H9 (cell line): ENCODE measurements around the gene NHP2. TPM values are rescaled to one million over a fixed set of nuclear protein-coding genes. Genes with fewer than 3 reads are reported as not detected.

Experiments
- DNase-seq: peaks from one replicate; pipeline ENCODE4 v3.0.0-alpha.2; 2017
- H2AFZ ChIP-seq: one replicate; pipeline ENCODE4 v1.6.1; 2013; ENCODE audit warnings: mild to moderate bottlenecking, low read length, control low read depth, moderate library complexity
- H2AK5ac ChIP-seq: 2 replicates; pipeline ENCODE4 v1.6.1; 2013; ENCODE audit warnings: low read length, control low read depth, mixed read lengths; ENCODE audit not compliant: insufficient read length
- H2BK120ac ChIP-seq: one replicate; pipeline ENCODE4 v1.6.1; 2013; ENCODE audit warnings: low read depth, mild to moderate bottlenecking, low read length, control low read depth, inconsistent platforms; ENCODE audit not compliant: poor library complexity, severe bottlenecking
- H2BK12ac ChIP-seq: 2 replicates; pipeline ENCODE4 v1.6.1; 2013; ENCODE audit warnings: low read length, control low read depth, mixed read lengths, low read depth; ENCODE audit not compliant: insufficient read length
- H2BK15ac ChIP-seq: 2 replicates; pipeline ENCODE4 v1.6.1; 2013; ENCODE audit warnings: low read depth, low read length, control low read depth
- H2BK20ac ChIP-seq: one replicate; pipeline ENCODE4 v1.6.1; 2013; ENCODE audit warnings: low read depth, mild to moderate bottlenecking, low read length, control low read depth, inconsistent platforms; ENCODE audit not compliant: poor library complexity, severe bottlenecking
- H2BK5ac ChIP-seq: 2 replicates; pipeline ENCODE4 v1.6.1; 2013; ENCODE audit warnings: low read length, control low read depth, mixed read lengths; ENCODE audit not compliant: insufficient read length
- H3K14ac ChIP-seq: 2 replicates; pipeline ENCODE4 v1.6.1; 2013; ENCODE audit warnings: low read length, control low read depth; ENCODE audit not compliant: insufficient read depth
- H3K18ac ChIP-seq: 2 replicates; pipeline ENCODE4 v1.6.1; 2013; ENCODE audit warnings: low read depth, mild to moderate bottlenecking, mixed read lengths, low read length, control low read depth; ENCODE audit not compliant: insufficient read length
- H3K23ac ChIP-seq: 2 replicates; pipeline ENCODE4 v1.6.1; 2013; ENCODE audit warnings: low read length, control low read depth, mixed read lengths, low read depth; ENCODE audit not compliant: insufficient read length
- H3K23me2 ChIP-seq: 2 replicates; pipeline ENCODE4 v1.6.1; 2013; ENCODE audit warnings: low read depth, mild to moderate bottlenecking, mixed read lengths, low read length, control low read depth; ENCODE audit not compliant: insufficient read length, poor library complexity, severe bottlenecking
- H3K27ac ChIP-seq: 2 replicates; pipeline ENCODE4 v1.5.1; 2013; ENCODE audit warnings: low read length, control low read depth, mixed read lengths, low read depth; ENCODE audit not compliant: insufficient read length
- H3K27me3 ChIP-seq: 2 replicates; pipeline ENCODE4 v1.6.1; 2013; ENCODE audit warnings: low read length, control low read depth, inconsistent platforms; ENCODE audit not compliant: insufficient read depth
- H3K4ac ChIP-seq: 2 replicates; pipeline ENCODE4 v1.6.1; 2013; ENCODE audit warnings: low read depth, mild to moderate bottlenecking, control low read depth, inconsistent platforms, low read length, moderate library complexity
- H3K4me1 ChIP-seq: 2 replicates; pipeline ENCODE4 v1.6.1; 2013; ENCODE audit warnings: low read length, control low read depth, inconsistent platforms; ENCODE audit not compliant: insufficient read depth
- H3K4me2 ChIP-seq: 2 replicates; pipeline ENCODE4 v1.6.1; 2013; ENCODE audit warnings: low read length, control low read depth, mixed read lengths; ENCODE audit not compliant: insufficient read length, insufficient read depth
- H3K56ac ChIP-seq: 2 replicates; pipeline ENCODE4 v1.6.1; 2013; ENCODE audit warnings: low read depth, mild to moderate bottlenecking, mixed read lengths, low read length, control low read depth; ENCODE audit not compliant: insufficient read length
- H3K79me1 ChIP-seq: 2 replicates; pipeline ENCODE4 v1.6.1; 2013; ENCODE audit warnings: low read depth, mild to moderate bottlenecking, moderate library complexity, low read length, control low read depth, inconsistent platforms; ENCODE audit not compliant: insufficient read depth, poor library complexity, severe bottlenecking
- H3K79me2 ChIP-seq: 2 replicates; pipeline ENCODE4 v1.6.1; 2013; ENCODE audit warnings: low read length, control low read depth, inconsistent platforms; ENCODE audit not compliant: insufficient read depth
- H3K9ac ChIP-seq: 2 replicates; pipeline ENCODE4 v1.6.1; 2013; ENCODE audit warnings: low read length, control low read depth, mixed read lengths; ENCODE audit not compliant: insufficient read length; ENCODE audit errors: extremely low read depth
- H3K9me3 ChIP-seq: one replicate; pipeline ENCODE4 v1.6.1; 2013; ENCODE audit warnings: low read depth, low read length, inconsistent platforms; ENCODE audit not compliant: control insufficient read depth
- H3T11ph ChIP-seq: one replicate; pipeline ENCODE4 v1.6.1; 2013; ENCODE audit warnings: mild to moderate bottlenecking, low read length, control low read depth, inconsistent platforms
- H4K20me1 ChIP-seq: one replicate; pipeline ENCODE4 v1.6.1; 2013; ENCODE audit not compliant: control insufficient read depth, insufficient read length, insufficient read depth
- H4K5ac ChIP-seq: 2 replicates; pipeline ENCODE4 v1.6.1; 2013; ENCODE audit warnings: low read depth, mild to moderate bottlenecking, mixed read lengths, low read length, control low read depth; ENCODE audit not compliant: insufficient read length
- H4K8ac ChIP-seq: replicated peaks from 2 replicates; pipeline ENCODE4 v1.6.1; 2013; ENCODE audit warnings: low read length, control low read depth, mixed read lengths, low read depth; ENCODE audit not compliant: insufficient read length
- H4K91ac ChIP-seq: 2 replicates; pipeline ENCODE4 v1.6.1; 2013; ENCODE audit warnings: low read depth, mild to moderate bottlenecking, moderate library complexity, mixed read lengths, low read length, control low read depth; ENCODE audit not compliant: insufficient read length
- H3K27ac Mint-ChIP-seq, 3 experiments: 2 replicates in 2 of 3; 3 replicates in 1 of 3; pipeline ENCODE4 v1.8.0; 2020 to 2021; ENCODE audit warnings: mixed read lengths in 3 of 3, mild to moderate bottlenecking in 1 of 3, moderate library complexity in 1 of 3
- H3K27me3 Mint-ChIP-seq: 2 replicates; pipeline ENCODE4 v1.8.0; 2021; ENCODE audit warnings: low read depth, mild to moderate bottlenecking, moderate library complexity, mixed read lengths
- H3K36me3 Mint-ChIP-seq, 3 experiments: 2 replicates in 2 of 3; 3 replicates in 1 of 3; pipeline ENCODE4 v1.8.0; 2020 to 2021; ENCODE audit warnings: low read depth in 3 of 3, mixed read lengths in 3 of 3; ENCODE audit not compliant: insufficient read depth in 1 of 3
- H3K4me1 Mint-ChIP-seq, 2 experiments: 2 replicates each; pipeline ENCODE4 v1.8.0; 2020; ENCODE audit warnings: mixed read lengths in 2 of 2
- H3K4me3 Mint-ChIP-seq, 2 experiments: 2 replicates in 1 of 2; 3 replicates in 1 of 2; pipeline ENCODE4 v1.8.0; 2020 to 2021; ENCODE audit warnings: mild to moderate bottlenecking in 2 of 2, mixed read lengths in 2 of 2, moderate library complexity in 1 of 2
- H3K9me3 Mint-ChIP-seq, 2 experiments: 2 replicates in 1 of 2; 3 replicates in 1 of 2; pipeline ENCODE4 v1.8.0; 2020; ENCODE audit warnings: mild to moderate bottlenecking in 2 of 2, mixed read lengths in 2 of 2, moderate library complexity in 1 of 2
- CTCF ChIP-seq: fragments of 200-600 bp; sonication (generic); conservative IDR thresholded peaks from 3 replicates; pipeline ENCODE4 v1.8.0; 2021; ENCODE audit warnings: antibody characterized with exemption, mild to moderate bottlenecking
- WGBS: extraction: QIAGEN DNeasy Blood & Tissue Kit; methylation state at CpG from one replicate; pipeline ENCODE4 v1.1.7; 2013; ENCODE audit warnings: missing lambda C conversion rate, low lambda C conversion rate, mixed read lengths; ENCODE audit not compliant: insufficient read length; ENCODE audit errors: extremely low coverage; 5-methylcytosine and 5-hydroxymethylcytosine counted together
- total RNA-seq: library from RNA; stranded (reverse); gene quantifications from 2 replicates; pipeline ENCODE4 v1.2.1, GENCODE V29; 2021

NHP2 gene
- total RNA-seq, 1 experiment from 2014 or later: 232 TPM

GRCh38 chr5:178165581-178165980 is 11.9 kb upstream of the NHP2 start:
- no peak overlapping the region for H3K9ac ChIP-seq
- no peak overlapping the region for H3K4me2 ChIP-seq

More at GRCh38 chr5:178165581-178165980, 11.9 kb upstream of the NHP2 start:
- H3K27me3 ChIP-seq: no peaks in the 10 kb centered on the region; the same call in 1 of the 2 replicates
- no peak overlapping the region for H2AFZ ChIP-seq
- no peaks in the 10 kb centered on the region for H4K20me1 ChIP-seq
- no peak overlapping the region for H2BK12ac ChIP-seq
- peaks cover 3% of the 10 kb centered on the region for H3K23me2 ChIP-seq
- H3K23ac ChIP-seq: no peak overlapping the region
- no peak overlapping the region for H3K4ac ChIP-seq
- no peak overlapping the region for H4K91ac ChIP-seq
- peaks cover 4% of the 10 kb centered on the region; the same call in 1 of the 2 replicates for H3K4me1 ChIP-seq
- DNase-seq: no peak
- no peak overlapping the region for H3K4me3 Mint-ChIP-seq
- H3K27ac ChIP-seq: no peak overlapping the region
- H3K4me1 Mint-ChIP-seq: peaks cover 21 to 22% of the 10 kb centered on the region in 2 experiments
- no peaks in the 10 kb centered on the region for H3K79me1 ChIP-seq
- no peaks in the 10 kb centered on the region for H3K9me3 Mint-ChIP-seq
- H2BK5ac ChIP-seq: no peak overlapping the region
- H3K27ac Mint-ChIP-seq: no peak overlapping the region
- H3K36me3 Mint-ChIP-seq: no peaks in the 10 kb centered on the region
- H3K14ac ChIP-seq: no peak overlapping the region
- H3K9me3 ChIP-seq: no peaks in the 10 kb centered on the region
- H2BK20ac ChIP-seq: no peak overlapping the region
- WGBS: no CpG with 5 or more reads among the region's 38 CpGs
- H3K18ac ChIP-seq: no peak overlapping the region
- H3K79me2 ChIP-seq: no peaks in the 10 kb centered on the region
- TF ChIP-seq CTCF: no peak
- no peak overlapping the region for H3T11ph ChIP-seq
- no peak overlapping the region for H2AK5ac ChIP-seq
- H3K56ac ChIP-seq: no peak overlapping the region
- peaks cover 32% of the 10 kb centered on the region for H3K27me3 Mint-ChIP-seq
- no peak overlapping the region for H2BK120ac ChIP-seq
- H4K8ac ChIP-seq: no peak overlapping the region
- H4K5ac ChIP-seq: no peak overlapping the region
- H2BK15ac ChIP-seq: no peak overlapping the region
